Uterine smooth muscle cell (primary cell): ENCODE results near the gene GP9. TPM values are rescaled to one million over a fixed set of nuclear protein-coding genes. Genes with fewer than 3 reads are reported as not detected.

Source experiments
- total RNA-seq: library from RNA; depleted of rRNA; stranded (reverse); fragments of >200 nt; gene quantifications from 2 replicates; pipeline ENCODE4 v1.2.3, GENCODE V29; 2014

Gene GP9
- total RNA-seq = not detected in 2 replicates

GRCh38 chr3:129060276-129061022 lies at the start of gene GP9:
Gene GP9 (plus strand): TSS chr3:129060779. CDS start chr3:129061740, 961 bp downstream.

Other genes starting within 250 kb of the GP9 start
- gene ACAD9, start 181.2 kb upstream of the GP9 start, total RNA-seq = 45.5 and 56.0 TPM in 2 replicates
- gene CFAP92, start 66.7 kb upstream of the GP9 start, total RNA-seq = not detected in 2 replicates
- not detected in 2 replicates for gene EFCC1, start 59.5 kb upstream of the GP9 start, total RNA-seq
- gene RAB43, start 61.0 kb downstream of the GP9 start, total RNA-seq = 11.4 and 13.2 TPM in 2 replicates
- 25.9 and 37.7 TPM in 2 replicates for gene ISY1, start 100.3 kb downstream of the GP9 start, total RNA-seq
- 248 and 334 TPM in 2 replicates for gene CNBP, start 123.1 kb downstream of the GP9 start, total RNA-seq
- 352 and 362 TPM in 2 replicates for gene COPG1, start 188.8 kb downstream of the GP9 start, total RNA-seq
- 20.6 and 33.1 TPM in 2 replicates for gene HMCES, start 218.1 kb downstream of the GP9 start, total RNA-seq